BJ (cell line): ENCODE data around the gene PLD5. TPM values are rescaled to one million over a fixed set of nuclear protein-coding genes. Genes with fewer than 3 reads are reported as not detected.

ENCODE experiments used
- CTCF ChIA-PET: fragments of 350-600 bp; formaldehyde crosslinking; extraction: SDS; loops from one replicate; lab custom pipeline; 2021; ENCODE audit warnings: antibody characterized with exemption, inconsistent platforms; lab: Yijun Ruan, JAX
- POLR2A ChIA-PET: fragments of 300-600 bp; sonication (Branson Sonifier 250); formaldehyde crosslinking; extraction: SDS; loops from one replicate; lab custom pipeline; 2021; ENCODE audit warnings: antibody characterized with exemption; lab: Charles Lee
- DNase-seq: peaks from one replicate; pipeline ENCODE4 v3.0.0-alpha.2; 2011; ENCODE audit warnings: low read depth
- H3K27me3 ChIP-seq: 2 replicates; pipeline ENCODE4 v1.6.0; 2011; ENCODE audit warnings: low read length; ENCODE audit not compliant: control insufficient read depth, insufficient read depth
- H3K36me3 ChIP-seq: 2 replicates; pipeline ENCODE4 v1.5.1; 2011; ENCODE audit warnings: low read length; ENCODE audit not compliant: control insufficient read depth, insufficient read depth
- H3K4me3 ChIP-seq: 2 replicates; pipeline ENCODE4 v1.5.1; 2011; ENCODE audit warnings: low read depth, mild to moderate bottlenecking, control low read depth, low read length
- CTCF ChIP-seq: IDR thresholded peaks from 2 replicates; pipeline ENCODE4 v1.5.1; 2011; ENCODE audit warnings: low read depth, mild to moderate bottlenecking, control low read depth, inconsistent platforms, low read length, moderate library complexity; ENCODE audit not compliant: insufficient read depth
- polyA plus RNA-seq: library from polyadenylated mRNA; depleted of rRNA; stranded (reverse); fragments of >200 nt; gene quantifications from 2 replicates; pipeline ENCODE4 v1.2.3, GENCODE V29; 2011

PLD5 gene
- polyA plus RNA-seq, 1 experiment: not detected

- Histone ChIP-seq H3K36me3 (no peaks in the 10 kb centered on the region), H3K27me3 (no peaks in the 10 kb centered on the region), H3K4me3 (no peak overlapping the region)
- ChIA-PET CTCF (no interaction called here), POLR2A (no interaction called here)
- no peak for TF ChIP-seq CTCF
- no peak for DNase-seq
Observed at GRCh38 chr1:242197907-242198820, 326.3 kb downstream of the PLD5 start.

GRCh38 chr1:242196914-242197313 is 327.6 kb downstream of the PLD5 start:
- ChIA-PET POLR2A (no interaction called here), CTCF (no interaction called here)
- no peak for TF ChIP-seq CTCF
- no peak overlapping the region for H3K4me3 ChIP-seq
- no peak for DNase-seq
- no peaks in the 10 kb centered on the region for H3K27me3 ChIP-seq
- H3K36me3 ChIP-seq: no peaks in the 10 kb centered on the region

- POLR2A ChIA-PET: no interaction called here
- Histone ChIP-seq H3K27me3 (no peaks in the 10 kb centered on the region), H3K36me3 (no peaks in the 10 kb centered on the region), H3K4me3 (no peak overlapping the region)
- no peak for DNase-seq
- CTCF ChIA-PET: no interaction called here
- TF ChIP-seq CTCF: no peak
Observed at GRCh38 chr1:242196101-242196500, 328.4 kb downstream of the PLD5 start.

DNA sequence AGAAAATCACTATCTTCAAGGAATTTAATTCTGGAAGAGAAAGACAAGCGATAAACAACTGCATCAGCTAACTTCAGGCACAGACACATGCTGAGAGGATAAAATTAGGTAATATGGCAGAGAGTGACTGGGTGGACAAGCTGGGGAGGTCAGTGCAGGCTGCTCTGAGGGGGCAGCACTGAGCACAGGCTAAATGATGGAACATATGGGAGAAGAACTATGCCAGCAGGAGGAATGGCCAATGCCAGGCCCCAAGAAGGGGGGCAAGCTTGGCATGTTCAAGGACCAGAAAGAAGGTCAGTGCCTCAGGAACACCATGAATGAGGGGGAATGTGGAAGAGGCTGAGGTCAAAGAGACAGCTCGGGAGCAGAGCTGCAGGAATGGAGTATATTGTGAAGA is 334.9 kb downstream of the PLD5 start:
- POLR2A ChIA-PET: no interaction called here
- no peak overlapping the region for H3K4me3 ChIP-seq
- no peaks in the 10 kb centered on the region for H3K27me3 ChIP-seq
- no peak for TF ChIP-seq CTCF
- DNase-seq: no peak
- H3K36me3 ChIP-seq: no peaks in the 10 kb centered on the region
- CTCF ChIA-PET: no interaction called here

GRCh38 chr1:242187816-242188215 is 336.7 kb downstream of the PLD5 start:
- no peak for TF ChIP-seq CTCF
- CTCF ChIA-PET: no interaction called here
- no peaks in the 10 kb centered on the region for H3K27me3 ChIP-seq

More at GRCh38 chr1:242187816-242188215, 336.7 kb downstream of the PLD5 start:
- H3K36me3 ChIP-seq: no peaks in the 10 kb centered on the region
- no peak for DNase-seq
- POLR2A ChIA-PET: no interaction called here
- no peak overlapping the region for H3K4me3 ChIP-seq
